EL (cell line): ENCODE results near the gene PRMT7.
A peak's percentile ranks its signal among the peaks of the same experiment; 100 is the strongest.
"Not testable (repeated sequence)": the region's sequence is repeated elsewhere in the genome, so short reads cannot be mapped to it uniquely, and the experiment has no call there.

Experiments used
- DNase-seq: peaks from one replicate; pipeline ENCODE4 v3.0.0-alpha.2; 2016

Gene PRMT7

DNA sequence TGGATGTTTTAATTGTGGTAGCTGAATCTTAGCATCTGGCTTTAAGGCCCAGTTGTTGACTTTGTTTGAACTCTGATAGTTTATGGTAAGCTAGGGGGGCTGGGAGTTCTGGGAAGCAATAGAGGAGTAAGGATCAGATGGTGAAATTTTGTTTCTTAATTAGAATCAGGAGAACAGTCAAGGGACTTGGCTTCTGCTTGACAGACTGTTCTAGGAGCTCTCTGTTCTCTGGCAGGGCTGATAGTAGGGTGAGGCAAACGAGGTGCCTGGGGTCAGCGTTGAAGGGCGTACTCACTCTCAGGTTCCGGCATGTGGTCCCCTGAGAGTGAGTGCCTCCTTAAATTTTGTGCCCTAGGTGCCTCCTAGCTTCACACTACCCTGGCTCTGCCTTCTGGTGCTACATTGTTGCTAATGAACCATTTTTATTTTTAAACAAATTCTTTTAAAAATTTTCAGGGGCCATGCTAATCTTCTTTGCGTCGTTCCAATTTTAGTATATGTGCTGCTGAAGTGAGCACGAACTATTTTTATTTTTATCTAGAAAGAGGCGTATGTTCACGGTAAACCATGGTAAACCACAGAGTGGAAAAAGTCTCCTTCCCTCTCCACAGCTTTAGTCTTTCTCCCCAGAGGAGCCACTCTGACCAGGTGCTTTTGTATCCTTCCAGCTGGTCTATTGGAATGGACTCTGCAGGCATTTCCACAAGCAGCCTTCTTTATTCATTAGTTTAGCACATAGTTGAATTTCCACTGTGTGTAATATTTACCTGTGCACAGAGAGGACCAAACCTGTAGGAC is 26.8 kb upstream of the PRMT7 start:
- no peak for DNase-seq

- DNase-seq = no peak
These were observed 26.0 kb upstream of the PRMT7 start for GRCh38 chr16:68284847-68285246.

DNA sequence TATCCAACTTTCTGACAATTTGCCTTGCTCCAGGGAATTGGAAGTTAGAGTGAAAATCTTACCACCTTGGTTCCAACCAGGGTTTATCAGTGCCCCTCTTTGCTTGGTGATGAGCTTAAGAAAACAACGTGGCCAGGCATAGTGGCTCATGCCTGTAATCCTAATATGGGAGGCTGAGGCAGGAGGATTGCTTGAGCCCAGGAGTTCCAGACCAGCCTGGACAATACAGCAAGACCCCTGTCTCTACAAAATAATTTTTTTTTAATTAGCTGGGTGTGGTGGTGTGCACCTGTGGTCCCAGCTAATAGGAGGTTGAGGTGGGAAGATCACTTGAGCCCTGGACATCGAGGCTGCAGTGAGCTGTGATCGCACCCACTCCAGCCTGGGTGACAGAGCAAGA is 25.1 kb upstream of the PRMT7 start:
- no peak for DNase-seq

DNA sequence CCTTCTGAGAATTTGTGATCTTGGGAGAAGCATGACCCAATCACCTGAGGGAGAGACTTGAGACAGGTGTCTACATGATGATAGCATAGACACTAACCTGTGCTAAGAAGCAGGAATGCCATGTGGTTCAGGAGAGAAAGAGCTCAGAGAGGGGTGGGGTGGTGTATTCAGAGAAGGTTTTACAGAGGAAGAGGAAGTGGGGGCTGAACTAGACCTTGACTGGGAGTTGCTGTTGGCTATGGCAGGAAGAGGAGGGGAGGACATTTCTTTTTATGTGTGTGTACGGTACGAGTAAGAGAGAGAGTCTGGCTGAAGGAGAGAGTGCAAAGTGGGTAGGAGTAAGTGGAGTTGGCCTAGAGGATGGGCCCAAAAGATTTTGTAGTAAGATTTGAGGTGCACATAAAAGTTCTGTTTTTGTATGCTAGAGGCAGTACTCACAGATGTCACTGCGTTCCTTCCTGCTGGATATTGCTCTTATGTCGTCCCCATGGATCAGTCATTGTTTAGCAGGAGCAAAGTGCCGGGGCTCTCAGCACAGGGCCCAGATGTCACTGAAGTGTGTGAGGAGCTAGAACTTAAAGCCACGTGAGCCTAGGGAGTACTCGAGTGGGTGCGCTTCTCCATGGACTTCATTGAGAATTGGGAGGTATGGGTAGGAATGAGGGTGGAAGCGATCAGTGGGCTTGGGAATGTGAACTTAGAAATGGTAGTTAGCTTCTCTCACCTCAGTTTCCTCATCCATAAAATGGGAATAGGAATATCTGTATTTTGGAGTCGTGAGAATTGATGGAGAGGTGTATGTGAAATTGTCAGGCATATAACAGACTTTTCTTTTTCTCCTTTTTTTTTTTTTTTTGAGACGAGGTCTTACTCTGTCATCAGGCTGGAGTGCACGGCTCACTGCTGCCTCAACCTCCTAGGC is 24.4 kb upstream of the PRMT7 start:
- DNase-seq = no peak

GRCh38 chr16:68287276-68288251 is 23.3 kb upstream of the PRMT7 start:
- DNase-seq = peak; percentile 95

GRCh38 chr16:68288252-68288650 is 22.6 kb upstream of the PRMT7 start:
- no peak for DNase-seq

DNA sequence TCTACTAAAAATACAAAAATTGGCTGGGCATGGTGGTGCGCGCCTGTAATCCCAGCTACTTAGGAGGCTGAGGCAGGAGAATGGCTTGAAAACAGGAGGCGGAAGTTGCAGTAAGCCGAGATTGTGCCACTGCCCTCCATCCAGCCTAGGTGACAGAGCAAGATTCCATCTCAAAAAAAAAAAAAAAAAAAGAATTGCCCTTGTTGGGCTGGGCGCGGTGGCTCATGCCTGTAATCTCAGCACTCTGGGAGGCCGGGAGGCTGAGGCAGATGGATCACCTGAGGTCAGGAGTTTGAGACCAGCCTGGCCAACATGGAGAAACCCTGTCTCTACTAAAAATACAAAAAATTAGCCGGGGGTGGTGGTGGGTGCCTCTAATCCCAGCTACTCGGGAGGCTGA is 22.0 kb upstream of the PRMT7 start:
- DNase-seq = not testable (repeated sequence)

GRCh38 chr16:68289202-68289601 is 21.6 kb upstream of the PRMT7 start:
- no peak for DNase-seq

GRCh38 chr16:68289621-68290329 is 21.0 kb upstream of the PRMT7 start:
- DNase-seq = peak; percentile 60

DNA sequence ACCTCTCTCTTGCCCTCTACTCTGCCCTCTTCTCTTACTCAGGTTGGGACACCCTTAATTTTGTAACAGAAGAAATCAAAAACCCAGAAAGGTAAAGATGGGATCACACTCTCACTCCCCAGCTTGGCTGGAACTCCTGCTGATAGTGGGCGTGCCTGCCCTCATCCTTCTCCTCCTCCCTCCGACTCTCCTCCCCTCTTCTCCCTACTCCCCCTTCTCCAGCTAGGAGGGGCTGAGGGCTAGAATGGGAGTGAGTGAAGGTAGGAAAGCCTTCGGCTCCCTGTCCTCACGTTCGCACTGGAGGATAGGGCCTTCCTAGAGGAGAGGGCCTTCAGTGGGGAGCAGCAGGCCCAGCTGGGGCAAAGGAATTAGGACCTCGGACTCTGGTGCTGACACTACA is 20.4 kb upstream of the PRMT7 start:
- DNase-seq = no peak

DNA sequence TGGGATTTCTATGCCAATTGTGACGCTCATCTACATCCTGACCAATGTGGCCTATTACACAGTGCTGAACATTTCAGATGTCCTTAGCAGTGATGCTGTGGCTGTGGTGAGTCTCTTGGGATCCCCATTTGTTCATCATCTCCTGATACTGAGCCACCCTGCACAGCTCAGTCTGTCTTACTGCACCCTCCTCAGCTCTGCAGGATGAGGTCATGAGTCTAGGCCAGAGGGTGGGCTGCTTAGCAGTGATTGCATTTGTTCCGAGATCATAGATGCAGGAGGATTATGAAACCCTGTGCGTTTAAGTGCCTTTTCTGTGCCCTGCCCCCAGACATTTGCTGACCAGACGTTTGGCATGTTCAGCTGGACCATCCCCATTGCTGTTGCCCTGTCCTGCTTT is 19.6 kb upstream of the PRMT7 start:
- no peak for DNase-seq

GRCh38 chr16:68292425-68292824 is 18.4 kb upstream of the PRMT7 start:
- DNase-seq = no peak

- DNase-seq = no peak
These were observed 14.5 kb upstream of the PRMT7 start for GRCh38 chr16:68296291-68296690.

DNA sequence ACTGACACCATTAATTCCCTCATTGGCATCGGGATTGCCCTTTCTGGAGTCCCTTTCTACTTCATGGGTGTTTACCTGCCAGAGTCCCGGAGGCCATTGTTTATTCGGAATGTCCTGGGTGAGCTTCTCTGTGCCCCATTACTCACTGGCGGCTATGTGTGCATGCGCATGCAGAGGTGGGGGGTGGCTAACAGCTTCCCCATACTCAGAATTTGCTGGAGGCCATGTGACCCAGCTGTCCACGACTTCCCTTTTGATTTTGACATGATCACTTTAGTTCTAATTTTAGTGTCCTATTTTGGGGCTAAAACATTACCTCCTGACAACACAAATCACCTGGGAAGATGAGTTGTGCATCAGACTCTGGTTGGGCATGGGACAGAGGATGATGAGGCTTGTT is 14.1 kb upstream of the PRMT7 start:
- no peak for DNase-seq

- peak; percentile 18 for DNase-seq
These were observed 12.9 kb upstream of the PRMT7 start for GRCh38 chr16:68297908-68298307.

DNA sequence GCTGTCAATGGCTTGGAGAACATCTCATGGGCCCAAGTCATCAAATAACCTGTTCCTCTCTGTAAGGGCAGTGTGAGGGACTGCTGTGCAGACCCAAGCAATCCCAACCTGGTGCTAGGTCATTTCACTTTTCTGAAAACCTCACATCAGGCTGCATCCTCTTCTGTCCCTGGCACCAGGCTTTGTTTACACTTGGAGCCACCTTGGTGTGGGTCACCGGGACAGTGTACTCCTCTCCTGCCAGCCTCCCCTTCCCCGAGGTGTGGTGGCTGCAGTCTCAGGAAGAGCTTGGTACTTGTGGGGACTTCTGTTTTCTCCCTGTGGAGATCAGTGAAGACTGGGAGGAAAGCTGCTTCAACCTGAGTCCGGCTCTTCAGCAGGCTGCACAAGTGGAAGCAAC is 12.5 kb upstream of the PRMT7 start:
- no peak for DNase-seq

- DNase-seq = peak; percentile 83
These were observed 11.8 kb upstream of the PRMT7 start for GRCh38 chr16:68298907-68299561.

- no peak for DNase-seq
These were observed 11.0 kb upstream of the PRMT7 start for GRCh38 chr16:68299571-68300453.

GRCh38 chr16:68300734-68301459 is 9.9 kb upstream of the PRMT7 start:
- no peak for DNase-seq

GRCh38 chr16:68306633-68307032 is 4.2 kb upstream of the PRMT7 start:
- no peak for DNase-seq
